GM20000 (cell line): ENCODE data around the gene CFAP74.

ENCODE experiments used
- DNase-seq: peaks from one replicate; pipeline ENCODE4 v3.0.0; 2012; ENCODE audit warnings: low spot score
- CTCF ChIP-seq: IDR thresholded peaks from 2 replicates; pipeline ENCODE4 v1.5.1; 2012; ENCODE audit warnings: mild to moderate bottlenecking, control low read depth; ENCODE audit errors: extremely low read depth, missing control alignments

Gene CFAP74

GRCh38 chr1:1906185-1907097 is 97.1 kb downstream of the CFAP74 start:
- TF ChIP-seq CTCF = peak; percentile 85
- DNase-seq = peak; percentile 83

- no peak for TF ChIP-seq CTCF
- no peak for DNase-seq
These were observed 100.4 kb downstream of the CFAP74 start for GRCh38 chr1:1903224-1903623.

- no peak for DNase-seq
- no peak for TF ChIP-seq CTCF
These were observed 101.8 kb downstream of the CFAP74 start for GRCh38 chr1:1901641-1902294.

GRCh38 chr1:1900883-1901640 is 102.5 kb downstream of the CFAP74 start:
- TF ChIP-seq CTCF = no peak
- DNase-seq = no peak

- no peak for TF ChIP-seq CTCF
- no peak for DNase-seq
These were observed 103.6 kb downstream of the CFAP74 start for GRCh38 chr1:1899967-1900327.

GRCh38 chr1:1899266-1899966 is 104.2 kb downstream of the CFAP74 start:
- no peak for DNase-seq
- peak; percentile 43 for TF ChIP-seq CTCF
